Glutamatergic neuron (in vitro differentiated cells): ENCODE results near the gene CAVIN1. TPM values are rescaled to one million over a fixed set of nuclear protein-coding genes. Genes with fewer than 3 reads are reported as not detected.

Experiments used
- DNase-seq: peaks from one replicate; pipeline ENCODE4 v3.0.0; 2022
- H3K27ac Mint-ChIP-seq: one replicate; pipeline ENCODE4 v1.8.0; 2020; ENCODE audit warnings: mild to moderate bottlenecking, mixed read lengths, inconsistent platforms; ENCODE audit not compliant: unreplicated experiment
- H3K27me3 Mint-ChIP-seq: one replicate; pipeline ENCODE4 v1.8.0; 2020; ENCODE audit warnings: mild to moderate bottlenecking, moderate library complexity, mixed read lengths, inconsistent platforms; ENCODE audit not compliant: unreplicated experiment
- H3K36me3 Mint-ChIP-seq: one replicate; pipeline ENCODE4 v1.8.0; 2020; ENCODE audit warnings: mild to moderate bottlenecking, mixed read lengths, inconsistent platforms; ENCODE audit not compliant: unreplicated experiment
- H3K4me1 Mint-ChIP-seq: one replicate; pipeline ENCODE4 v1.8.0; 2020; ENCODE audit warnings: mild to moderate bottlenecking, low read depth, mixed read lengths, inconsistent platforms; ENCODE audit not compliant: unreplicated experiment
- H3K4me3 Mint-ChIP-seq: one replicate; pipeline ENCODE4 v1.8.0; 2020; ENCODE audit warnings: mild to moderate bottlenecking, mixed read lengths, inconsistent platforms; ENCODE audit not compliant: unreplicated experiment
- H3K9me3 Mint-ChIP-seq: one replicate; pipeline ENCODE4 v1.8.0; 2020; ENCODE audit warnings: mild to moderate bottlenecking, moderate library complexity, mixed read lengths, inconsistent platforms; ENCODE audit not compliant: unreplicated experiment
- total RNA-seq: library from RNA; stranded (reverse); fragmentation: NEBNext Ultra II Directional; extraction: Animal tissue kit (Norgen Biotek cat#: 25700); gene quantifications from one replicate; pipeline ENCODE4 v1.2.1, GENCODE V29; 2021; ENCODE audit not compliant: unreplicated experiment
- TF ChIP-seq, protein P1 (sequence below): fragments of 200-600 bp; sonication (generic); IDR thresholded peaks from one replicate; pipeline ENCODE4 v1.5.0; 2021; ENCODE audit not compliant: partially characterized antibody, unreplicated experiment

Gene CAVIN1
- total RNA-seq, 1 donor from 2014 or later: 0.32 TPM

GRCh38 chr17:42429726-42430447 is 6.8 kb upstream of the CAVIN1 start:
- peak overlapping the region; percentile 19 for H3K27ac Mint-ChIP-seq
- no peak overlapping the region for H3K4me3 Mint-ChIP-seq
- TF ChIP-seq, protein P1, sequence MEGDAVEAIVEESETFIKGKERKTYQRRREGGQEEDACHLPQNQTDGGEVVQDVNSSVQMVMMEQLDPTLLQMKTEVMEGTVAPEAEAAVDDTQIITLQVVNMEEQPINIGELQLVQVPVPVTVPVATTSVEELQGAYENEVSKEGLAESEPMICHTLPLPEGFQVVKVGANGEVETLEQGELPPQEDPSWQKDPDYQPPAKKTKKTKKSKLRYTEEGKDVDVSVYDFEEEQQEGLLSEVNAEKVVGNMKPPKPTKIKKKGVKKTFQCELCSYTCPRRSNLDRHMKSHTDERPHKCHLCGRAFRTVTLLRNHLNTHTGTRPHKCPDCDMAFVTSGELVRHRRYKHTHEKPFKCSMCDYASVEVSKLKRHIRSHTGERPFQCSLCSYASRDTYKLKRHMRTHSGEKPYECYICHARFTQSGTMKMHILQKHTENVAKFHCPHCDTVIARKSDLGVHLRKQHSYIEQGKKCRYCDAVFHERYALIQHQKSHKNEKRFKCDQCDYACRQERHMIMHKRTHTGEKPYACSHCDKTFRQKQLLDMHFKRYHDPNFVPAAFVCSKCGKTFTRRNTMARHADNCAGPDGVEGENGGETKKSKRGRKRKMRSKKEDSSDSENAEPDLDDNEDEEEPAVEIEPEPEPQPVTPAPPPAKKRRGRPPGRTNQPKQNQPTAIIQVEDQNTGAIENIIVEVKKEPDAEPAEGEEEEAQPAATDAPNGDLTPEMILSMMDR: no peak

GRCh38 chr17:42428141-42428944 is 5.3 kb upstream of the CAVIN1 start:
- TF ChIP-seq, protein P1: peak; percentile 64
- H3K4me3 Mint-ChIP-seq: no peak overlapping the region
- no peak overlapping the region for H3K27ac Mint-ChIP-seq
- peaks cover 7% of the 10 kb centered on the region for H3K27me3 Mint-ChIP-seq
- no peaks in the 10 kb centered on the region for H3K4me1 Mint-ChIP-seq
- DNase-seq: peak; percentile 42
- H3K9me3 Mint-ChIP-seq: no peaks in the 10 kb centered on the region
- no peaks in the 10 kb centered on the region for H3K36me3 Mint-ChIP-seq

More at GRCh38 chr17:42429726-42430447, 6.8 kb upstream of the CAVIN1 start:
- Mint-ChIP-seq H3K9me3 (no peaks in the 10 kb centered on the region), H3K27me3 (peaks cover 6% of the 10 kb centered on the region), H3K36me3 (no peaks in the 10 kb centered on the region), H3K4me1 (no peaks in the 10 kb centered on the region)
- DNase-seq: no peak

GRCh38 chr17:42424991-42425610 is 2.0 kb upstream of the CAVIN1 start:
- no peak for DNase-seq
- no peaks in the 10 kb centered on the region for H3K9me3 Mint-ChIP-seq
- no peak overlapping the region for H3K27ac Mint-ChIP-seq
- peaks cover 16% of the 10 kb centered on the region for H3K27me3 Mint-ChIP-seq
- TF ChIP-seq, protein P1: no peak
- H3K4me3 Mint-ChIP-seq: no peak overlapping the region
- H3K36me3 Mint-ChIP-seq: no peaks in the 10 kb centered on the region
- H3K4me1 Mint-ChIP-seq: peaks cover 6% of the 10 kb centered on the region

DNA sequence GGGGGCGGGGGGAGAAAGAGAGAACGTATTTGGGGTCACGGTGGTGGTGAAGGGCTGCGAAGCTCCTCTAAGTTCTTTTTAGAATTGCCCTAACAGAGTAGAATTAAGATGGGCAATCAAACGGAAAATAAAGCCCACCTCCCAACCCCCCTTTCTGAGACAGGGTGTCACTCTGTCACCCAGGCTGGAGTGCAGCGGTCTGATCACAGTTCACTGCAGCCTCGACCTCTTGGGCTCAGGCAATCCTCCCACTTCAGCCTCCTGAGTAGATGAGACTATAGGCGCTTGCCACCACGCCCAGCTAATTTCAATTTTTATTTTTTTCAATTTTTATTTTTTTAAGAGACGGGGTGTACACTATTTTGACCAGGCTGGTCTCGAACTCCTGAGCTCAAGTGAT is 710 bp upstream of the CAVIN1 start:
- Mint-ChIP-seq H3K27me3 (peaks cover 21% of the 10 kb centered on the region), H3K9me3 (peaks cover 1% of the 10 kb centered on the region), H3K4me1 (peaks cover 8% of the 10 kb centered on the region), H3K36me3 (no peaks in the 10 kb centered on the region), H3K27ac (no peak overlapping the region), H3K4me3 (no peak overlapping the region)
- TF ChIP-seq, protein P1: no peak
- DNase-seq: no peak
